ENCODE data around the gene RBM47. TPM values are rescaled to one million over a fixed set of nuclear protein-coding genes. Genes with fewer than 3 reads are reported as not detected.
"Not testable (repeated sequence)": the region's sequence is repeated elsewhere in the genome, so short reads cannot be mapped to it uniquely, and the experiment has no call there.

The RBM47 gene
- total RNA-seq, 1 donor from 2014 or later = 0.12 TPM

DNA sequence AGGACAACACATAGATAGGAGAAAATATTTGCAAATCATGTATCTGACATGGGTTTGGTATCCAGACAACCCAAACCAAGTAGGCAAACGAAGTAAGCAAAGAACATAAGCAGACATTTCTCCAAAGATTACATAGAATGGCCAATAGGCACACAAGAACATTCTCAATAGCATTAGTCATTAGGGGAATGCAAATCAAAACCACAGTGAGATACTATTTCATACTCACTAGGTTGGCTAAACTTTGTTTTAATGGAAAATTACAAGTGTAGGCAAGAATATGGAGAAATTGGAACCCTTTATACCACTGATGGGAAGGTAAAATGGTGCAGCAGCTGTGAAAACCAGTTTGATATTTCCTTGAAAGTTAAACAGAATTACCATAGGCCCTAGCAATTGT lies 219.8 kb downstream of the RBM47 start:
- TF ChIP-seq, protein P1, sequence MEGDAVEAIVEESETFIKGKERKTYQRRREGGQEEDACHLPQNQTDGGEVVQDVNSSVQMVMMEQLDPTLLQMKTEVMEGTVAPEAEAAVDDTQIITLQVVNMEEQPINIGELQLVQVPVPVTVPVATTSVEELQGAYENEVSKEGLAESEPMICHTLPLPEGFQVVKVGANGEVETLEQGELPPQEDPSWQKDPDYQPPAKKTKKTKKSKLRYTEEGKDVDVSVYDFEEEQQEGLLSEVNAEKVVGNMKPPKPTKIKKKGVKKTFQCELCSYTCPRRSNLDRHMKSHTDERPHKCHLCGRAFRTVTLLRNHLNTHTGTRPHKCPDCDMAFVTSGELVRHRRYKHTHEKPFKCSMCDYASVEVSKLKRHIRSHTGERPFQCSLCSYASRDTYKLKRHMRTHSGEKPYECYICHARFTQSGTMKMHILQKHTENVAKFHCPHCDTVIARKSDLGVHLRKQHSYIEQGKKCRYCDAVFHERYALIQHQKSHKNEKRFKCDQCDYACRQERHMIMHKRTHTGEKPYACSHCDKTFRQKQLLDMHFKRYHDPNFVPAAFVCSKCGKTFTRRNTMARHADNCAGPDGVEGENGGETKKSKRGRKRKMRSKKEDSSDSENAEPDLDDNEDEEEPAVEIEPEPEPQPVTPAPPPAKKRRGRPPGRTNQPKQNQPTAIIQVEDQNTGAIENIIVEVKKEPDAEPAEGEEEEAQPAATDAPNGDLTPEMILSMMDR (IDR thresholded peaks at IDR 0.05) = no peak
- no peaks in the 10 kb centered on the region for H3K4me1 Mint-ChIP-seq (ENCODE audit: low read depth)

DNA sequence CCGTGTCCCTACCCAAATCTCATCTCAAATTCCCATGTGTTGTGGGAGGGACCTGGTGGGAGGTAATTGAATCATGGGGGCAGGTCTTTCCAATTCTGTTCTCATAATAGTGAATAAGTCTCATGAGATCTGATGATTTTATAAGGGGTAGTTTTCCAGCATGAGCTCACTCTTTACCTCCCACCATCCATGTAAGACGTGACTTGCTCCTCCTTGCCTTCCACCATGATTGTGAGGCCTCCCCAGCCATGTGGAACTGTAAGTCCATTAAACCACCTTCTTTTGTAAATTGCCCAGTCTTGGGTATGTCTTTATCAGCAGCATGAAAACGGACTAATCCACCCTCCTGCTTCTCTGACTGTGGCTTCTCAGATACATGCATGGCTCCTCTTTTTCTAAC lies 222.2 kb downstream of the RBM47 start:
- not testable (repeated sequence) for H3K4me1 Mint-ChIP-seq (ENCODE audit: low read depth); H3K27ac Mint-ChIP-seq (ENCODE audit: unreplicated experiment); H3K36me3 Mint-ChIP-seq (ENCODE audit: low read depth); H3K9me3 Mint-ChIP-seq (ENCODE audit: low read depth); DNase-seq (ENCODE audit: low spot score); H3K4me3 Mint-ChIP-seq (ENCODE audit: unreplicated experiment); H3K27me3 Mint-ChIP-seq (ENCODE audit: low read depth)

More for the DNA sequence above, 219.8 kb downstream of the RBM47 start:
- no peaks in the 10 kb centered on the region for H3K9me3 Mint-ChIP-seq (ENCODE audit: low read depth)
- H3K36me3 Mint-ChIP-seq (ENCODE audit: low read depth) = no peaks in the 10 kb centered on the region
- H3K27ac Mint-ChIP-seq (ENCODE audit: unreplicated experiment) = no peak overlapping the region
- no peak overlapping the region for H3K4me3 Mint-ChIP-seq (ENCODE audit: unreplicated experiment)
- H3K27me3 Mint-ChIP-seq (ENCODE audit: low read depth) = peaks cover 3% of the 10 kb centered on the region
- DNase-seq (ENCODE audit: low spot score) = no peak

DNA sequence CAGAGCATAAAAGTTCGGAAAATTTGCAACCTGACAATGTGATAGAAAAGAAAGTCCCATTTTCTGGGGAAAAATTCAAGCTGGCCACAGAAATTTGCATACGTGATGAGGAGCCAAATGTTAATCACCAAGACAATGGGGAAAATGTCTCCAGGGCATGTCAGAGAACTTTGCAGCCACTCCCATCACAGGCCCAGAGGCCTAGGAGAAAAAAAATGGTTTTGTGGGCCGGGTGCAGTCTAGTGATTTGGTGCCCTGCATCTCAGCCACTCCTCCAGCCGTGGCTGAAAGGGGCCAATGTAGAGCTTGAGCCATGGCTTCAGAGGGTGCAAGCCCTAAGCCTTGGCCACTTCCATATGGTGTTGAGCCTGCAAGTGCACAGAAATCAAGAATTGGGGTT lies 223.3 kb downstream of the RBM47 start:
- Mint-ChIP-seq H3K36me3 (ENCODE audit: low read depth) (no peaks in the 10 kb centered on the region), H3K4me1 (ENCODE audit: low read depth) (no peaks in the 10 kb centered on the region), H3K27me3 (ENCODE audit: low read depth) (no peaks in the 10 kb centered on the region), H3K9me3 (ENCODE audit: low read depth) (no peaks in the 10 kb centered on the region), H3K4me3 (ENCODE audit: unreplicated experiment) (no peak overlapping the region), H3K27ac (ENCODE audit: unreplicated experiment) (no peak overlapping the region)
- TF ChIP-seq, protein P1 (IDR thresholded peaks at IDR 0.05) = no peak
- DNase-seq (ENCODE audit: low spot score) = no peak

DNA sequence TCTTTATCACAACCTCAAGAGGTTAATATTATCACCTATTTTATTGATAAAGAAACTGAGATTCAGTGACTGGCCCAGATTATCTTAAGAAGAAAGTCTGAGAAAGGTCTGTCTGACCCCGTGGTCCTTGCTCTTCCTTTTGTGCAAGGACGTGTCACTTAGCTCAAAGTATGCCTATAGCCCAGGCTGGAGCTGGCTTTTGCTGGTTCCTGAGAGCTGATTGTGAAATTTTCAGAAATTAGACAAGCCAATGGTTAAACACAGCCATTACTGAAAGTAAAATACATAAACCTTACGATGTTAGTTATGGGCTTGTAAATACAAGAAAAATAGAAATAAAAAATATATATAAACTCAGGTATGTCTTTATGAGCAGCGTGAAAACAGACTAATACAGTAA lies 224.5 kb downstream of the RBM47 start:
- Mint-ChIP-seq H3K9me3 (ENCODE audit: low read depth) (no peaks in the 10 kb centered on the region), H3K4me3 (ENCODE audit: unreplicated experiment) (no peak overlapping the region), H3K27ac (ENCODE audit: unreplicated experiment) (no peak overlapping the region), H3K4me1 (ENCODE audit: low read depth) (no peaks in the 10 kb centered on the region), H3K36me3 (ENCODE audit: low read depth) (no peaks in the 10 kb centered on the region), H3K27me3 (ENCODE audit: low read depth) (no peaks in the 10 kb centered on the region)
- DNase-seq (ENCODE audit: low spot score) = no peak
- TF ChIP-seq, protein P1 (IDR thresholded peaks at IDR 0.05) = no peak

DNA sequence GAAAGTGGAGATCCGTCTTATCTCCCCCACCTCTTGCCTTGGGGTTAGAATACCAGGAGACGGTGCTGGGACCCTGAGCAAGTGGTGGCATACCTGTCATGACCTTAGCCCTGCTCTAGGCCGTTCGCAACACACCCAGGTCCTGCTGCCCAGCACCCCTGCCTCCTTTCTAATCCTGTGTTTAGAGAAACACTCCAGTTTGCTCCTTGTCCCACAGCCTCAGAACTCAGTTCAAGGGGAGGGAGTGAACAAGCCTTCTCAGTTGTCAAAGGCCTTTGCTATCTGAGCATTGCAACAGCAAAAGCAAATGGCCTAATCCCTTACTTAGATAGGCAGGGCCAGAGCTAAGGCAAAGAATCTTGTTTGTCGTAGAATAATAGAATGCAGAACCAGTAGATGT lies 226.6 kb downstream of the RBM47 start:
- Mint-ChIP-seq H3K36me3 (ENCODE audit: low read depth) (no peaks in the 10 kb centered on the region), H3K4me3 (ENCODE audit: unreplicated experiment) (no peak overlapping the region), H3K27me3 (ENCODE audit: low read depth) (peaks cover 4% of the 10 kb centered on the region), H3K4me1 (ENCODE audit: low read depth) (no peaks in the 10 kb centered on the region), H3K27ac (ENCODE audit: unreplicated experiment) (no peak overlapping the region), H3K9me3 (ENCODE audit: low read depth) (no peaks in the 10 kb centered on the region)
- TF ChIP-seq, protein P1 (IDR thresholded peaks at IDR 0.05) = no peak
- no peak for DNase-seq (ENCODE audit: low spot score)

DNA sequence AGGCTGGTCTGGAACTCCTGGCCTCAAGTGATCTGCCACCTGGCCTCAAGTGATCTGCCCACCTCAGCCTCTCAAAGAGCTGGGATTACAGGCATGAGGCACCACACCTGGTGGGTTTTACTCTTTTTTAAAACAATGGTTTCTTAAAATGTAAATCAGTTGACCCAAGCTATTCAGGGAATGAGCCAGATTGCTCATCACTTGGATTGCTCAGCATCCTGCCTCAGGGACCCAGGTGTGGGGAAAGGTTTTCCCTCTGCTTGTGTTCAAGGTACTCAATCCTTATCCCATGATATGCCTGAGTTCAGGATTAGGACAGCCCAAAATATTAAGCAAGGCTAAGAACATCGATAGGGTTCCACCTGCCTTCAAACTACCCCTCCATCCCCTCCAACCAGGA lies 227.1 kb downstream of the RBM47 start:
- Mint-ChIP-seq H3K27me3 (ENCODE audit: low read depth) (peaks cover 4% of the 10 kb centered on the region), H3K4me1 (ENCODE audit: low read depth) (no peaks in the 10 kb centered on the region), H3K27ac (ENCODE audit: unreplicated experiment) (no peak overlapping the region), H3K9me3 (ENCODE audit: low read depth) (no peaks in the 10 kb centered on the region), H3K4me3 (ENCODE audit: unreplicated experiment) (no peak overlapping the region), H3K36me3 (ENCODE audit: low read depth) (no peaks in the 10 kb centered on the region)
- DNase-seq (ENCODE audit: low spot score) = no peak
- TF ChIP-seq, protein P1 (IDR thresholded peaks at IDR 0.05) = no peak

Measured in chondrocyte (in vitro differentiated cells).